Smooth muscle cell (in vitro differentiated cells): ENCODE measurements around the gene ABCB4. TPM values are rescaled to one million over a fixed set of nuclear protein-coding genes. Genes with fewer than 3 reads are reported as not detected.

Source experiments
- DNase-seq: peaks from one replicate; lab custom pipeline; 2025; ENCODE audit not compliant: unreplicated experiment; lab: John Stamatoyannopoulos, UW
- H2AFZ ChIP-seq: fragments of 200-600 bp; sonication (generic); 2 replicates; pipeline ENCODE4 v1.6.0; 2016; ENCODE audit warnings: antibody characterized with exemption, low read depth, mild to moderate bottlenecking
- H3F3A ChIP-seq: fragments of 200-600 bp; sonication (generic); 2 replicates; pipeline ENCODE4 v1.6.0; 2017; ENCODE audit warnings: antibody characterized with exemption, low read depth
- H3K27ac ChIP-seq: fragments of 200-600 bp; sonication (generic); 2 replicates; pipeline ENCODE4 v1.5.1; 2016; ENCODE audit warnings: low read depth, mild to moderate bottlenecking
- H3K27me3 ChIP-seq: fragments of 200-600 bp; sonication (generic); 2 replicates; pipeline ENCODE4 v1.6.1; 2016; ENCODE audit warnings: low read depth, mild to moderate bottlenecking
- H3K36me3 ChIP-seq: fragments of 200-600 bp; sonication (generic); 2 replicates; pipeline ENCODE4 v1.5.1; 2016; ENCODE audit warnings: low read depth
- H3K4me1 ChIP-seq: fragments of 200-600 bp; sonication (generic); 2 replicates; pipeline ENCODE4 v1.5.1; 2016; ENCODE audit warnings: low read depth
- H3K4me2 ChIP-seq: fragments of 200-600 bp; sonication (generic); 2 replicates; pipeline ENCODE4 v1.6.0; 2016; ENCODE audit warnings: mild to moderate bottlenecking
- H3K4me3 ChIP-seq: fragments of 200-600 bp; sonication (generic); 2 replicates; pipeline ENCODE4 v1.5.1; 2016; ENCODE audit warnings: mild to moderate bottlenecking
- H3K79me2 ChIP-seq: fragments of 200-600 bp; sonication (generic); 2 replicates; pipeline ENCODE4 v1.6.0; 2016; ENCODE audit warnings: low read depth, mild to moderate bottlenecking
- H3K9ac ChIP-seq: fragments of 200-600 bp; sonication (generic); 2 replicates; pipeline ENCODE4 v1.6.0; 2016; ENCODE audit warnings: low read depth
- H3K9me3 ChIP-seq: fragments of 200-600 bp; sonication (generic); replicated peaks from 2 replicates; pipeline ENCODE4 v1.5.1; 2016; ENCODE audit warnings: low read depth
- H4K20me1 ChIP-seq: fragments of 200-600 bp; sonication (generic); 2 replicates; pipeline ENCODE4 v1.6.0; 2016; ENCODE audit warnings: low read depth
- CTCF ChIP-seq: fragments of 200-600 bp; sonication (generic); IDR thresholded peaks from 2 replicates; pipeline ENCODE4 v1.5.1; 2017; ENCODE audit warnings: borderline replicate concordance, mild to moderate bottlenecking, antibody characterized with exemption; ENCODE audit not compliant: insufficient read depth, poor library complexity, severe bottlenecking
- WGBS: methylation state at CpG from one replicate; pipeline ENCODE4 v1.1.7; 2016; ENCODE audit warnings: low lambda C conversion rate; 5-methylcytosine and 5-hydroxymethylcytosine counted together
- polyA plus RNA-seq: library from polyadenylated mRNA; unstranded; fragments of >200 nt; fragmentation: Nextera tagmentation; extraction: Ambion mirVana; gene quantifications from 2 replicates; pipeline ENCODE4 v1.2.1, GENCODE V29; 2016
- total RNA-seq: library from RNA; depleted of rRNA; stranded (reverse); fragments of >200 nt; gene quantifications from 2 replicates; pipeline ENCODE4 v1.2.3, GENCODE V29; 2014

Gene ABCB4
- total and polyA plus RNA-seq, 2 experiments from 2014 or later: 0.40 to 1.1 TPM

- no peak for DNase-seq
- no peaks in the 10 kb centered on the region for H3K27me3 ChIP-seq
- no peak overlapping the region for H2AFZ ChIP-seq
- H3K36me3 ChIP-seq: peaks cover 12% of the 10 kb centered on the region
- no peaks in the 10 kb centered on the region for H3F3A ChIP-seq
- 92% methylated on average over 8 of the region's 8 CpGs for WGBS
- TF ChIP-seq CTCF: no peak
- H4K20me1 ChIP-seq: no peaks in the 10 kb centered on the region
- no peak overlapping the region for H3K4me3 ChIP-seq
- H3K27ac ChIP-seq: no peak overlapping the region
- no peaks in the 10 kb centered on the region for H3K79me2 ChIP-seq
- H3K9ac ChIP-seq: no peak overlapping the region
- no peaks in the 10 kb centered on the region for H3K4me1 ChIP-seq
- no peaks in the 10 kb centered on the region for H3K9me3 ChIP-seq
- H3K4me2 ChIP-seq: no peak overlapping the region
Observed at GRCh38 chr7:87391020-87391701, 84.3 kb downstream of the ABCB4 start.

- 59% methylated on average over 5 of the region's 5 CpGs for WGBS
- H3K4me3 ChIP-seq: no peak overlapping the region
- no peak overlapping the region for H3K27ac ChIP-seq
- no peaks in the 10 kb centered on the region for H3K79me2 ChIP-seq
- DNase-seq: no peak
- no peak overlapping the region for H3K4me2 ChIP-seq
- H3K27me3 ChIP-seq: no peaks in the 10 kb centered on the region
- H3K4me1 ChIP-seq: no peaks in the 10 kb centered on the region
- no peaks in the 10 kb centered on the region for H4K20me1 ChIP-seq
- no peaks in the 10 kb centered on the region for H3K9me3 ChIP-seq
- peaks cover 16% of the 10 kb centered on the region for H3K36me3 ChIP-seq
- TF ChIP-seq CTCF: no peak
- H2AFZ ChIP-seq: no peak overlapping the region
- no peak overlapping the region for H3K9ac ChIP-seq
- H3F3A ChIP-seq: no peaks in the 10 kb centered on the region
Observed at GRCh38 chr7:87380905-87381304, 94.6 kb downstream of the ABCB4 start.

DNA sequence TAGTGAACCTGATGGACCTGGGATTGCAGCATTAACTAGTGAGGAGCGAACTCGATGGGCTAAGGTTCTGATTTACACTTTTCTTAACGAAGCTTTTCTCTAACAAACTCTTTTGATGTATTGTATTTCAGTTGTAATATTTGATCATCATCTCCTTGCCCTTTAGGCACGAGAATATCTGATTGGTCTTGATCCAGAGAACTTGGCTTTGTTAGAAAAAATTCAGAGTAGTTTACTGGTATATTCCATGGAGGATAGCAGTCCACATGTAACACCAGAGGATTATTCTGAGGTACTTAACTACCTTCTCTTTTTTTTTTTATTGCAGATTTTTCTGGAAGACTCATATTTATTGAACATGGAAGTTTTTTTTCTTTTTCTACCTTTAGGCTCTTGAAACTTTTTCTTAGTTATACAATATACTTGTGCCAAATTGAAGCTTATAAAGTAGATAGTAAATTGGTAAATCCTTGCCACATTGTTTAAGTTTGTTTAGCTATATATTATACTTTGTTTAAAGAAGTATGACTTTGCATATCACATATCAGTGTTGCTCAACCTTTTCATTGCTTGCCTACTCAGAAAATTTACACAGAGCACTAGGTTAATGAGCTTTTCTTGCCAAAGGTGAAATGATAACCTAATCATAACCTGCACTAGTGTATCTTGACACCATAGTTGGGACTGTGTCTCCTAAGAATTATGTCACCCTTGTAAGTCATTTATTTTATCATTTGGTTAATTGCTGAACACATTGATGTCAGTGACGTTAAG lies 99.6 kb downstream of the ABCB4 start:
- no peak for TF ChIP-seq CTCF
- H3K27ac ChIP-seq: no peak overlapping the region
- H3F3A ChIP-seq: no peaks in the 10 kb centered on the region
- no peak overlapping the region for H3K4me2 ChIP-seq
- H3K4me3 ChIP-seq: no peak overlapping the region
- no peak for DNase-seq
- 93% methylated on average over 5 of the region's 5 CpGs for WGBS
- no peaks in the 10 kb centered on the region for H3K36me3 ChIP-seq
- no peaks in the 10 kb centered on the region for H3K27me3 ChIP-seq
- no peak overlapping the region for H2AFZ ChIP-seq
- no peaks in the 10 kb centered on the region for H3K79me2 ChIP-seq
- no peaks in the 10 kb centered on the region for H3K9me3 ChIP-seq
- no peak overlapping the region for H3K9ac ChIP-seq
- no peaks in the 10 kb centered on the region for H4K20me1 ChIP-seq
- no peaks in the 10 kb centered on the region for H3K4me1 ChIP-seq
